PC-9 (cell line): ENCODE results near the gene HNRNPC. TPM values are rescaled to one million over a fixed set of nuclear protein-coding genes. Genes with fewer than 3 reads are reported as not detected.
A peak's percentile ranks its signal among the peaks of the same experiment; 100 is the strongest.

Source experiments
- BruUV-seq: library from RNA; stranded (reverse); fragments of 400-500 nt; replicated peaks from 2 replicates; lab custom pipeline; 2021; lab: Mats Ljungman, UMichigan
- CTCF ChIA-PET: fragments of 300-600 bp; sonication (Branson Sonifier 250); formaldehyde crosslinking; loops from one replicate; lab custom pipeline; 2022; ENCODE audit warnings: antibody characterized with exemption; lab: Charles Lee
- POLR2A ChIA-PET: fragments of 300-600 bp; sonication (Branson Sonifier 250); formaldehyde crosslinking; loops from one replicate; lab custom pipeline; 2022; ENCODE audit warnings: antibody characterized with exemption; ENCODE audit not compliant: unreplicated experiment; lab: Charles Lee
- DNase-seq, 2 experiments: peaks; one replicate each; pipeline versions ENCODE4 v3.0.0 to v3.0.0-alpha.2; 2015 to 2022; ENCODE audit warnings: mixed read lengths in 1 of 2
- H2AFZ ChIP-seq: fragments of 200-600 bp; sonication (generic); 2 replicates; pipeline ENCODE4 v1.8.1; 2017; ENCODE audit warnings: antibody characterized with exemption
- H3F3A ChIP-seq: fragments of 200-600 bp; sonication (generic); 2 replicates; pipeline ENCODE4 v1.8.1; 2017; ENCODE audit warnings: antibody characterized with exemption, mild to moderate bottlenecking, low read depth; ENCODE audit not compliant: insufficient read depth
- H3K27ac ChIP-seq: fragments of 200-600 bp; sonication (generic); 2 replicates; pipeline ENCODE4 v1.6.1; 2016; ENCODE audit warnings: mixed run types
- H3K27me3 ChIP-seq: fragments of 200-600 bp; sonication (generic); 2 replicates; pipeline ENCODE4 v1.6.1; 2016; ENCODE audit warnings: low read depth, mixed run types; ENCODE audit not compliant: insufficient read depth
- H3K36me3 ChIP-seq: fragments of 200-600 bp; sonication (generic); 2 replicates; pipeline ENCODE4 v1.6.1; 2016; ENCODE audit warnings: low read depth, mixed run types
- H3K4me1 ChIP-seq: fragments of 200-600 bp; sonication (generic); replicated peaks from 2 replicates; pipeline ENCODE4 v1.6.1; 2016; ENCODE audit warnings: mixed run types; ENCODE audit not compliant: insufficient read depth
- H3K4me2 ChIP-seq: fragments of 200-600 bp; sonication (generic); 2 replicates; pipeline ENCODE4 v1.6.1; 2017; ENCODE audit warnings: mixed run types
- H3K4me3 ChIP-seq: fragments of 200-600 bp; sonication (generic); 2 replicates; pipeline ENCODE4 v1.6.1; 2016; ENCODE audit warnings: mixed run types
- H3K79me2 ChIP-seq: fragments of 200-600 bp; sonication (generic); 2 replicates; pipeline ENCODE4 v1.6.1; 2017; ENCODE audit warnings: low read depth, mixed run types
- H3K9me2 ChIP-seq: fragments of 200-600 bp; sonication (generic); 2 replicates; pipeline ENCODE4 v1.8.1; 2017; ENCODE audit warnings: mild to moderate bottlenecking; ENCODE audit not compliant: insufficient read depth
- H3K9me3 ChIP-seq: fragments of 200-600 bp; sonication (generic); 2 replicates; pipeline ENCODE4 v1.8.1; 2016; ENCODE audit warnings: low read depth; ENCODE audit not compliant: insufficient read depth
- H4K20me1 ChIP-seq: fragments of 200-600 bp; sonication (generic); 2 replicates; pipeline ENCODE4 v1.8.1; 2017; ENCODE audit not compliant: insufficient read depth
- EZH2 ChIP-seq: fragments of 200-600 bp; sonication (generic); IDR thresholded peaks from 2 replicates; pipeline ENCODE4 v1.8.0; 2017; ENCODE audit warnings: antibody characterized with exemption, low read depth
- intact Hi-C: fragments of 100-400 bp; cut with micrococcal nuclease; formaldehyde crosslinking; loops from one replicate; pipeline ENCODE4 v1.10.0; 2022; ENCODE audit not compliant: unreplicated experiment
- total RNA-seq: library from RNA; stranded (reverse); gene quantifications from 2 replicates; pipeline ENCODE4 v1.2.3, GENCODE V29; 2021
- TF ChIP-seq, protein P1 (sequence below): fragments of 200-600 bp; sonication (generic); conservative IDR thresholded peaks from 2 replicates; pipeline ENCODE4 v1.6.1; 2017; ENCODE audit warnings: mixed run types, antibody characterized with exemption, mild to moderate bottlenecking, moderate library complexity

HNRNPC gene
- total RNA-seq, 1 experiment from 2014 or later, result 550 TPM

- Histone ChIP-seq H2AFZ (no peak overlapping the region), H3K4me1 (peaks cover 10% of the 10 kb centered on the region; the same call in 1 of the 2 replicates), H4K20me1 (peaks cover 100% of the 10 kb centered on the region), H3K9me2 (no peaks in the 10 kb centered on the region), H3K36me3 (peaks cover 81% of the 10 kb centered on the region), H3K4me3 (no peak overlapping the region), H3K79me2 (peaks cover 100% of the 10 kb centered on the region), H3K4me2 (no peak overlapping the region), H3K27me3 (no peaks in the 10 kb centered on the region), H3K9me3 (no peaks in the 10 kb centered on the region), H3K27ac (no peak overlapping the region; the same call in 1 of the 2 replicates), H3F3A (peaks cover 98% of the 10 kb centered on the region)
- intact Hi-C loops, result loop anchor here (10.0 kb wide), 1 partner anchor 126 kb away; no protein-coding TSS in a partner anchor
- TF ChIP-seq, protein P1, sequence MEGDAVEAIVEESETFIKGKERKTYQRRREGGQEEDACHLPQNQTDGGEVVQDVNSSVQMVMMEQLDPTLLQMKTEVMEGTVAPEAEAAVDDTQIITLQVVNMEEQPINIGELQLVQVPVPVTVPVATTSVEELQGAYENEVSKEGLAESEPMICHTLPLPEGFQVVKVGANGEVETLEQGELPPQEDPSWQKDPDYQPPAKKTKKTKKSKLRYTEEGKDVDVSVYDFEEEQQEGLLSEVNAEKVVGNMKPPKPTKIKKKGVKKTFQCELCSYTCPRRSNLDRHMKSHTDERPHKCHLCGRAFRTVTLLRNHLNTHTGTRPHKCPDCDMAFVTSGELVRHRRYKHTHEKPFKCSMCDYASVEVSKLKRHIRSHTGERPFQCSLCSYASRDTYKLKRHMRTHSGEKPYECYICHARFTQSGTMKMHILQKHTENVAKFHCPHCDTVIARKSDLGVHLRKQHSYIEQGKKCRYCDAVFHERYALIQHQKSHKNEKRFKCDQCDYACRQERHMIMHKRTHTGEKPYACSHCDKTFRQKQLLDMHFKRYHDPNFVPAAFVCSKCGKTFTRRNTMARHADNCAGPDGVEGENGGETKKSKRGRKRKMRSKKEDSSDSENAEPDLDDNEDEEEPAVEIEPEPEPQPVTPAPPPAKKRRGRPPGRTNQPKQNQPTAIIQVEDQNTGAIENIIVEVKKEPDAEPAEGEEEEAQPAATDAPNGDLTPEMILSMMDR, result no peak
- TF ChIP-seq EZH2, result no peak
- DNase-seq, result no peak
- CTCF ChIA-PET, result no interaction called here
- BruUV-seq, result no TSS peak
- POLR2A ChIA-PET, result no interaction called here
Observed at GRCh38 chr14:21248739-21249411, 20.4 kb downstream of the HNRNPC start.

- Histone ChIP-seq H3K27ac (peak overlapping the region; percentile 16; the same call in 1 of the 2 replicates), H3K36me3 (peaks cover 80% of the 10 kb centered on the region), H4K20me1 (peaks cover 100% of the 10 kb centered on the region), H3K4me1 (peaks cover 10% of the 10 kb centered on the region; the same call in 1 of the 2 replicates), H3K9me2 (no peaks in the 10 kb centered on the region), H2AFZ (no peak overlapping the region), H3K27me3 (no peaks in the 10 kb centered on the region), H3F3A (peaks cover 98% of the 10 kb centered on the region), H3K4me2 (no peak overlapping the region), H3K4me3 (no peak overlapping the region), H3K79me2 (peaks cover 100% of the 10 kb centered on the region), H3K9me3 (no peaks in the 10 kb centered on the region)
- intact Hi-C loops, result loop anchor here (10.0 kb wide), 1 partner anchor 126 kb away; no protein-coding TSS in a partner anchor
- TF ChIP-seq, protein P1, result no peak
- TF ChIP-seq EZH2, result no peak
- ChIA-PET POLR2A (interaction anchor here (0.6 kb wide), 1 partner anchor 147 kb away, joined by 4 read pairs; no protein-coding TSS in a partner anchor), CTCF (no interaction called here)
- BruUV-seq, result no TSS peak
- DNase-seq, result no peak
Observed at GRCh38 chr14:21248338-21248737, 20.9 kb downstream of the HNRNPC start.

DNA sequence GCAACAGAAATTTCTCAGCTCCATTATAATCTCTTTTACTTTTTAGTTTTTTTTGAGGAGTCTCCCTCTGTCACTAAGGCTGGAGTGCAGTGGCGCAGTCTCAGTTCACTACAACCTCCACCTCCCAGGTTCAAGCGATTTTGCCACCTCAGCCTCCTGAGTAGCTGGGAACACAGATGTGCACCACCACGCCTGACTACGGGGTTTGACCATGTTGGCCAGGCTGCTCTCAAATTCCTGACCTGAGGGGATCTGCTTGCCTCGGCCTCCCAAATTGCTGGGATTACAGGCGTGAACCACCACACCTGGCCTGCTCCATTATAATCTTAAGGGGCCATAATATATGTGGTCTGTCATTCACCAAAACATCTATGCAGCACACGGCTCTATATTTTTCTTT is 23.4 kb downstream of the HNRNPC start:
- Histone ChIP-seq H3K4me2 (no peak overlapping the region), H3K9me3 (no peaks in the 10 kb centered on the region), H3K36me3 (peaks cover 79% of the 10 kb centered on the region), H3K27ac (no peak overlapping the region), H3F3A (peaks cover 100% of the 10 kb centered on the region), H3K9me2 (no peaks in the 10 kb centered on the region), H3K27me3 (no peaks in the 10 kb centered on the region), H4K20me1 (peaks cover 100% of the 10 kb centered on the region), H3K79me2 (peaks cover 100% of the 10 kb centered on the region), H3K4me3 (no peak overlapping the region), H2AFZ (no peak overlapping the region), H3K4me1 (peaks cover 10% of the 10 kb centered on the region; the same call in 1 of the 2 replicates)
- intact Hi-C loops, result loop anchor here (10.0 kb wide), 1 partner anchor 129 kb away; no protein-coding TSS in a partner anchor
- no peak for DNase-seq
- ChIA-PET POLR2A (no interaction called here), CTCF (no interaction called here)
- no TSS peak for BruUV-seq
- TF ChIP-seq, protein P1, result no peak
- TF ChIP-seq EZH2, result no peak
